ENCODE measurements around the gene EEFSEC.

- TF ChIP-seq POLR2A (IDR thresholded peaks at IDR 0.05), result no peak
- no peak for TF ChIP-seq CTCF (IDR thresholded peaks at IDR 0.05)
These were observed 27.6 kb downstream of the EEFSEC start for GRCh38 chr3:128180913-128181312.
